HuH-7.5 (cell line): ENCODE results near the gene DUSP18.
"Not testable (repeated sequence)": the region's sequence is repeated elsewhere in the genome, so short reads cannot be mapped to it uniquely, and the experiment has no call there.

Experiments used
- DNase-seq: peaks from one replicate; pipeline ENCODE4 v3.0.0; 2011; ENCODE audit warnings: low spot score

The DUSP18 gene

GRCh38 chr22:30640361-30640760 is 27.3 kb downstream of the DUSP18 start:
- no peak for DNase-seq

GRCh38 chr22:30637701-30638114 is 30.0 kb downstream of the DUSP18 start:
- DNase-seq = no peak

GRCh38 chr22:30636226-30637077 is 31.2 kb downstream of the DUSP18 start:
- DNase-seq = peak; percentile 70

GRCh38 chr22:30635273-30636225 is 32.1 kb downstream of the DUSP18 start, which contains the start of gene SLC35E4:
SLC35E4 (plus strand) TSS chr22:30635781; CDS start chr22:30636451, 670 bp downstream.
- DNase-seq = peak; percentile 82

GRCh38 chr22:30634471-30635233 is 33.0 kb downstream of the DUSP18 start:
- peak; percentile 91 for DNase-seq

- not testable (repeated sequence) for DNase-seq
These were observed 36.2 kb downstream of the DUSP18 start for GRCh38 chr22:30631469-30631868.

GRCh38 chr22:30628491-30628890 is 39.2 kb downstream of the DUSP18 start:
- DNase-seq = no peak

- no peak for DNase-seq
These were observed 40.2 kb downstream of the DUSP18 start for GRCh38 chr22:30627471-30627870.

GRCh38 chr22:30626413-30626812 is 41.3 kb downstream of the DUSP18 start:
- DNase-seq = no peak

GRCh38 chr22:30619909-30620308 is 47.8 kb downstream of the DUSP18 start:
- not testable (repeated sequence) for DNase-seq

GRCh38 chr22:30617819-30618218 is 49.9 kb downstream of the DUSP18 start:
- DNase-seq = no peak

- no peak for DNase-seq
These were observed 52.1 kb downstream of the DUSP18 start for GRCh38 chr22:30615543-30615954.

GRCh38 chr22:30614879-30615278 is 52.8 kb downstream of the DUSP18 start:
- no peak for DNase-seq

- no peak for DNase-seq
These were observed 53.4 kb downstream of the DUSP18 start for GRCh38 chr22:30614268-30614667.

- DNase-seq = no peak
These were observed 54.9 kb downstream of the DUSP18 start for GRCh38 chr22:30612789-30613188.
